GM21423 (cell line): Measurements from ENCODE around the gene CAPN2.

ENCODE experiments used
- ATAC-seq: cut with Tn5 transposase; IDR thresholded peaks from one replicate; pipeline ENCODE4 v1.9.1; 2021; ENCODE audit warnings: mild to moderate bottlenecking, moderate library complexity; ENCODE audit not compliant: unreplicated experiment

Gene CAPN2

DNA sequence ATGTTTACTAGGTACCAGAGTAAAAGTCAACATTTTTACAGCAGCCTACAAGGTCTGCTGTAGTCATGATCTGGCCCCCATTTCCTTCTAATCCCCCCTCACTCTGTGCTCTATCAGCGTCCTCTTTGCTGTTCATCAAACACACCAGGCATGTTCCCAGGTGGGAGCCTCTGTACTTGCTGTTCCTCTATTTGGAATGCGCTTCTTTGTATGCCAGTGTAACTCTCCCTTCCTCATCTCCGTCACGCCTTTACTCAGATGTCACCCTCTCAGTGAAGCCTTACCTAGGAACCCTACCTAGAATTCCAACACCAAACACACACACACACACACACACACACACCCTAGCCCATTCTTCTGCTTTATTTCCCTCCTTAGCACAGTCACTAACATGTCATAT lies 112.4 kb downstream of the CAPN2 start:
- no peak for ATAC-seq
